Uterus (tissue), 4 donors: ENCODE data around the gene EPHA4. TPM values are rescaled to one million over a fixed set of nuclear protein-coding genes. Genes with fewer than 3 reads are reported as not detected.

Experiments
- DNase-seq, 2 donors: peaks; one replicate each; pipeline ENCODE4 v3.0.0-alpha.2; 2019 to 2020
- H3K27ac ChIP-seq, 2 donors: fragments of 200-600 bp; sonication (generic); 1 replicate in 1 of 2; 2 replicates in 1 of 2; pipeline ENCODE4 v1.5.1; 2016 to 2018
- H3K27me3 ChIP-seq, 2 donors: fragments of 200-600 bp; sonication (generic); one replicate each; pipeline ENCODE4 v1.5.1; 2018 to 2019; ENCODE audit warnings: control low read depth in 1 of 2
- H3K36me3 ChIP-seq, 2 donors: fragments of 200-600 bp; sonication (generic); one replicate each; pipeline ENCODE4 v1.5.1; 2019; ENCODE audit warnings: control low read depth in 1 of 2
- H3K4me1 ChIP-seq, 2 donors: fragments of 200-600 bp; sonication (generic); one replicate each; pipeline ENCODE4 v1.5.1; 2018 to 2019; ENCODE audit warnings: control low read depth in 1 of 2
- H3K4me3 ChIP-seq, 2 donors: fragments of 200-600 bp; sonication (generic); 1 replicate in 1 of 2; 2 replicates in 1 of 2; pipeline ENCODE4 v1.5.1; 2018 to 2019; ENCODE audit warnings: mild to moderate bottlenecking in 1 of 2
- H3K9me3 ChIP-seq, 2 donors: fragments of 200-600 bp; sonication (generic); one replicate each; pipeline ENCODE4 v1.5.1; 2019; ENCODE audit warnings: control low read depth in 1 of 2
- POLR2A ChIP-seq, 2 donors: fragments of 450-650 bp; IDR thresholded peaks; one replicate each; pipeline ENCODE4 v1.6.1; 2016; ENCODE audit warnings: antibody characterized with exemption in 2 of 2, mild to moderate bottlenecking in 1 of 2, moderate library complexity in 1 of 2
- intact Hi-C: fragments of 100-400 bp; cut with DNase I; formaldehyde crosslinking; loops from one replicate; pipeline ENCODE4 v1.15.1; 2023; ENCODE audit warnings: low total_unique reads
- total RNA-seq, 4 donors: library from RNA; depleted of rRNA in 3 of 4; stranded (reverse); fragments of >200 nt in 3 of 4; gene quantifications; one replicate each; pipeline versions ENCODE4 v1.1.0 to v1.2.4, GENCODE V29; 2014 to 2023
- TF ChIP-seq, protein P1 (sequence below), 4 experiments: fragments of 200-600 bp in 2 of 4; fragments of 450-650 bp in 2 of 4; sonication (generic) in 2 of 4; IDR thresholded peaks; one replicate each; pipeline ENCODE4 v1.5.1; 2016 to 2019; ENCODE audit warnings: antibody characterized with exemption in 4 of 4, mild to moderate bottlenecking in 2 of 4, moderate library complexity in 1 of 4
- donor health status: DM: yes; HTN: yes; CAD: no.

EPHA4 gene
- total RNA-seq, 4 donors from 2014 or later, result 45.6 to 84.7 (median 66.8) TPM

DNA sequence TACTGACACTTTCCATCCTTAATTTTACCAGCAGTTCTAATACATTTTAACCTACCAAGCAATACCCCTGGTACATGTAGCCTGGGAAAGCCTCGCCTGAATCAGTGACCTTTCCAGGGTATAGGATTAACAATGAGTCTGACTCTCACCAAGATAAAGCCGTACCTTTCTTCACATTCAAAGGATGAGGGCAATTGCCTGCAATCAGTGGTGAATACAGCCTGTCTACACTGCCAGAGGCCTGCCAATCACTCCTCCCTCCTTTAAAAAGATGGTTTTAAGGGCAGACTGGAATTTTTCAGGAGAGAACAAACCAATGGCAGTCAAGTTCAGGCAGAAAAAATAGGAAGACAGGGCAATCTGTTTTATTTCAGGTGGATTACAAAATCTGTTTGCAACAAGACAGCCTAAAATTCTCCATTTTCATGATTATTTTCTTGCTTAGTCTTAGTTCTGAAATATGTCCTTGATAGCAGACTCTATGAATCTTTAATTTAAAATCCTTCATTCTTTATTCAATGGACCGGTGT is 4.8 kb downstream of the EPHA4 start:
- TF ChIP-seq POLR2A (IDR thresholded peaks at IDR 0.05), result no peak
- TF ChIP-seq, protein P1, sequence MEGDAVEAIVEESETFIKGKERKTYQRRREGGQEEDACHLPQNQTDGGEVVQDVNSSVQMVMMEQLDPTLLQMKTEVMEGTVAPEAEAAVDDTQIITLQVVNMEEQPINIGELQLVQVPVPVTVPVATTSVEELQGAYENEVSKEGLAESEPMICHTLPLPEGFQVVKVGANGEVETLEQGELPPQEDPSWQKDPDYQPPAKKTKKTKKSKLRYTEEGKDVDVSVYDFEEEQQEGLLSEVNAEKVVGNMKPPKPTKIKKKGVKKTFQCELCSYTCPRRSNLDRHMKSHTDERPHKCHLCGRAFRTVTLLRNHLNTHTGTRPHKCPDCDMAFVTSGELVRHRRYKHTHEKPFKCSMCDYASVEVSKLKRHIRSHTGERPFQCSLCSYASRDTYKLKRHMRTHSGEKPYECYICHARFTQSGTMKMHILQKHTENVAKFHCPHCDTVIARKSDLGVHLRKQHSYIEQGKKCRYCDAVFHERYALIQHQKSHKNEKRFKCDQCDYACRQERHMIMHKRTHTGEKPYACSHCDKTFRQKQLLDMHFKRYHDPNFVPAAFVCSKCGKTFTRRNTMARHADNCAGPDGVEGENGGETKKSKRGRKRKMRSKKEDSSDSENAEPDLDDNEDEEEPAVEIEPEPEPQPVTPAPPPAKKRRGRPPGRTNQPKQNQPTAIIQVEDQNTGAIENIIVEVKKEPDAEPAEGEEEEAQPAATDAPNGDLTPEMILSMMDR (IDR thresholded peaks at IDR 0.05), result no peak
- Histone ChIP-seq H3K27me3 (no peaks in the 10 kb centered on the region), H3K4me3 (no peak overlapping the region), H3K27ac (peak overlapping the region in 1 of 2 donors; percentile 18), H3K4me1 (peaks cover 0 to 4% of the 10 kb centered on the region in 2 donors), H3K9me3 (no peaks in the 10 kb centered on the region), H3K36me3 (no peaks in the 10 kb centered on the region)
- intact Hi-C loops, result no loop called here
- DNase-seq, result no peak

GRCh38 chr2:221563270-221563985 is 8.7 kb downstream of the EPHA4 start:
- Histone ChIP-seq H3K4me3 (no peak overlapping the region), H3K36me3 (no peaks in the 10 kb centered on the region), H3K4me1 (peaks cover 0 to 4% of the 10 kb centered on the region in 2 donors), H3K9me3 (no peaks in the 10 kb centered on the region), H3K27me3 (no peaks in the 10 kb centered on the region), H3K27ac (no peak overlapping the region)
- no peak for DNase-seq
- TF ChIP-seq, protein P1 (IDR thresholded peaks at IDR 0.05), result no peak
- TF ChIP-seq POLR2A (IDR thresholded peaks at IDR 0.05), result no peak
- intact Hi-C loops, result no loop called here

DNA sequence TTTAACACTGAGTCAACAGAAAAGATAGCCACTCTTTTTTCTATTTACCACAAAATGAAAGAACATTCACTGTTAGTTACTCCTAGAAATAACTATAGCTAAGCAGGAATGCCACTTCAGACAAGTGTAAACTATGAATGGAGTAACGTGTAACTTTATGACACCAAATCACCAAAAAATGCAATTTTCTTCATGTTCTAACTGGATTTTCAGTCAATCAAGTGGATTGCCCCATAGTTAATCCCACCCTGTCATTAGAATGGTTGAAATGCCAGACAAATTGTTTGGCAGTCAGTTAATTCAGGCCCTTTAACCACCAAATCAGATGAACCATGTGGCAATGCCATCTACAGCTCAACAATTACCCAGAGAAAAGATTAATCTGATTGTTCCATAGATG is 9.9 kb downstream of the EPHA4 start:
- Histone ChIP-seq H3K27me3 (no peaks in the 10 kb centered on the region), H3K4me1 (peaks cover 0 to 4% of the 10 kb centered on the region in 2 donors), H3K36me3 (no peaks in the 10 kb centered on the region), H3K27ac (no peak overlapping the region), H3K4me3 (no peak overlapping the region), H3K9me3 (no peaks in the 10 kb centered on the region)
- intact Hi-C loops, result no loop called here
- DNase-seq, result no peak
- TF ChIP-seq POLR2A (IDR thresholded peaks at IDR 0.05), result no peak
- TF ChIP-seq, protein P1 (IDR thresholded peaks at IDR 0.05), result no peak

DNA sequence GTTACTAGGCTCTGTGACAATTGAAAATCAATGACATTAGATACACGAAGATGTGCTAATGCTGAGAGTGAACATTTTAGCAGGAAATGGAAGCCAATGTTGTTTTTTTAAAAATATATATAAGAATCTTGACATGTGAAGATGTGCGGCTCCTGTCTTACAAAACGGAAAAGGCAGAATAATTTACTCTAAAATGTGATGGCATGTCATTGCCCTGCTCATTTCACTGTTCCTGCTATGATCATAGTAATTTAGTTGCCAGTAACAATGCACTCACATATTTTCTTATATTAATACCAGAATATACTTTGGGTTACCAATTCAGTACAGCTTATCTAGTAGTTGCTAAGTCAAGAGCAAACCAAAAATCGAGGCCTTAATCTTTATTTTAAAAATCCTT is 10.3 kb downstream of the EPHA4 start:
- TF ChIP-seq, protein P1 (IDR thresholded peaks at IDR 0.05), result no peak
- no peak for TF ChIP-seq POLR2A (IDR thresholded peaks at IDR 0.05)
- Histone ChIP-seq H3K27me3 (no peaks in the 10 kb centered on the region), H3K36me3 (no peaks in the 10 kb centered on the region), H3K4me1 (peaks cover 0 to 4% of the 10 kb centered on the region in 2 donors), H3K27ac (no peak overlapping the region), H3K9me3 (no peaks in the 10 kb centered on the region), H3K4me3 (no peak overlapping the region)
- intact Hi-C loops, result no loop called here
- DNase-seq, result no peak

GRCh38 chr2:221559991-221560390 is 12.1 kb downstream of the EPHA4 start:
- Histone ChIP-seq H3K27me3 (no peaks in the 10 kb centered on the region), H3K36me3 (no peaks in the 10 kb centered on the region), H3K4me1 (peaks cover under 1 to 5% of the 10 kb centered on the region in 2 donors), H3K27ac (no peak overlapping the region), H3K4me3 (no peak overlapping the region), H3K9me3 (no peaks in the 10 kb centered on the region)
- TF ChIP-seq, protein P1 (IDR thresholded peaks at IDR 0.05), result no peak
- TF ChIP-seq POLR2A (IDR thresholded peaks at IDR 0.05), result no peak
- intact Hi-C loops, result loop anchor here (10.0 kb wide), 1 partner anchor 185 kb away; no protein-coding TSS in a partner anchor
- no peak for DNase-seq
